KMS-11 (cell line): Measurements from ENCODE around the gene PHF12.
A peak's percentile ranks its signal among the peaks of the same experiment; 100 is the strongest.
"Not testable (repeated sequence)": the region's sequence is repeated elsewhere in the genome, so short reads cannot be mapped to it uniquely, and the experiment has no call there.

ENCODE experiments used
- H2AFZ ChIP-seq: fragments of 200-600 bp; sonication (generic); 2 replicates; pipeline ENCODE4 v1.6.1; 2016; ENCODE audit warnings: antibody characterized with exemption, mixed run types, low read depth
- H3K27ac ChIP-seq: fragments of 200-600 bp; sonication (generic); 2 replicates; pipeline ENCODE4 v1.6.1; 2016; ENCODE audit warnings: mild to moderate bottlenecking, mixed run types
- H3K27me3 ChIP-seq: fragments of 200-600 bp; sonication (generic); 2 replicates; pipeline ENCODE4 v1.6.1; 2017; ENCODE audit warnings: mild to moderate bottlenecking, low read depth, mixed run types, moderate library complexity; ENCODE audit not compliant: insufficient read depth
- H3K36me3 ChIP-seq: fragments of 200-600 bp; sonication (generic); 2 replicates; pipeline ENCODE4 v1.6.1; 2017; ENCODE audit warnings: mild to moderate bottlenecking, mixed run types; ENCODE audit not compliant: insufficient read depth
- H3K4me1 ChIP-seq: fragments of 200-600 bp; sonication (generic); 2 replicates; pipeline ENCODE4 v1.6.1; 2016; ENCODE audit warnings: mild to moderate bottlenecking, low read depth, mixed run types; ENCODE audit not compliant: poor library complexity, severe bottlenecking
- H3K4me2 ChIP-seq: fragments of 200-600 bp; sonication (generic); 2 replicates; pipeline ENCODE4 v1.7.0; 2016; ENCODE audit warnings: mild to moderate bottlenecking, mixed run types
- H3K4me3 ChIP-seq: fragments of 200-600 bp; sonication (generic); IDR thresholded peaks from 2 replicates; pipeline ENCODE4 v1.6.1; 2017; ENCODE audit warnings: low read depth, low read length, mixed read lengths; ENCODE audit not compliant: insufficient read depth
- H3K79me2 ChIP-seq: fragments of 200-600 bp; sonication (generic); 2 replicates; pipeline ENCODE4 v1.6.1; 2016; ENCODE audit warnings: low read depth, mixed run types; ENCODE audit not compliant: insufficient read depth
- H3K9ac ChIP-seq: fragments of 200-600 bp; sonication (generic); 2 replicates; pipeline ENCODE4 v1.6.1; 2016; ENCODE audit warnings: mild to moderate bottlenecking, mixed run types
- H4K20me1 ChIP-seq: fragments of 200-600 bp; sonication (generic); 2 replicates; pipeline ENCODE4 v1.6.1; 2016; ENCODE audit warnings: mild to moderate bottlenecking, mixed run types; ENCODE audit not compliant: insufficient read depth
- CTCF ChIP-seq: fragments of 200-600 bp; sonication (generic); conservative IDR thresholded peaks from 2 replicates; pipeline ENCODE4 v1.6.1; 2017; ENCODE audit warnings: low read depth, mild to moderate bottlenecking, antibody characterized with exemption, low read length, moderate library complexity, mixed read lengths

The PHF12 gene

DNA sequence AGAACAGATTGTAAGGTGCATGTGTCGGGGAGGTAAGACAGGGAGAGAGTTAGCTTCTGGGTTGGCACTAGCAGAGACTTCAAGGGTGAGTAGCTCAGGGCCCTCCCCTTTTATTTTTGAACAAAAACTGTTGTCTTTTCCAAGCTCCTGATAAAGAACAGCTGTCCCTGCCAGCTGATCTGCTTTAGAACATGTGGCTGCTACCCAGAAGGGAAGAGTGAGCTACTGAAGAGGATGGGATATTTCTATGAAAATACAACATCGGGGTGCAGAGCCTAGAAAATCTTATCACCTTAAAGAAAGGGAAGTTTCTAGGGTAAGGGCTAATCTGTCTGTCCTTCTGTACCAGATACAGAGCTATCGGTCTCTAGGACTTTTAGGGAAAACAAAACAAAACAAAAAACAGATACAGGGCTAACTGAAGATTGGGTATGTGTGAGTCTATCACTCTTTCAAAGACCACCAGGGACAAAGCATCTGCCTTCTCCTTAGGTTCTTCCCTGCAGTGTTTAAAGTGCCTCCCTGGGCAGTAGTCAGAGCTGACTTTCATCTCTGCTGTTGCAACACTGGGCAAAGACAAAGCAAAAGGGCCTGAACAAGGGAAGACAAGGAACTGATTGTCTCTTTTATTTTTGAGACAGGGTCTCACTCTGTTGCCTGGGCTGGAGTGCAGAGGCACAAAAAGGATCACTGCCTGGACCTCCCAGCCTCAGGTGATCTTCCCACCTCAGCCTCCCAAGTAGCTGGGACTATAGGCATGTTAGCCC is 43.4 kb downstream of the PHF12 start:
- H3K4me2 ChIP-seq, result no peak overlapping the region
- TF ChIP-seq CTCF, result no peak
- H3K4me3 ChIP-seq, result no peak overlapping the region
- no peak overlapping the region for H3K9ac ChIP-seq
- H4K20me1 ChIP-seq, result no peaks in the 10 kb centered on the region
- H3K36me3 ChIP-seq, result no peaks in the 10 kb centered on the region; the same call in 1 of the 2 replicates
- H2AFZ ChIP-seq, result no peak overlapping the region
- no peak overlapping the region for H3K27ac ChIP-seq
- peaks cover 4% of the 10 kb centered on the region for H3K4me1 ChIP-seq
- no peaks in the 10 kb centered on the region for H3K27me3 ChIP-seq
- no peaks in the 10 kb centered on the region for H3K79me2 ChIP-seq

DNA sequence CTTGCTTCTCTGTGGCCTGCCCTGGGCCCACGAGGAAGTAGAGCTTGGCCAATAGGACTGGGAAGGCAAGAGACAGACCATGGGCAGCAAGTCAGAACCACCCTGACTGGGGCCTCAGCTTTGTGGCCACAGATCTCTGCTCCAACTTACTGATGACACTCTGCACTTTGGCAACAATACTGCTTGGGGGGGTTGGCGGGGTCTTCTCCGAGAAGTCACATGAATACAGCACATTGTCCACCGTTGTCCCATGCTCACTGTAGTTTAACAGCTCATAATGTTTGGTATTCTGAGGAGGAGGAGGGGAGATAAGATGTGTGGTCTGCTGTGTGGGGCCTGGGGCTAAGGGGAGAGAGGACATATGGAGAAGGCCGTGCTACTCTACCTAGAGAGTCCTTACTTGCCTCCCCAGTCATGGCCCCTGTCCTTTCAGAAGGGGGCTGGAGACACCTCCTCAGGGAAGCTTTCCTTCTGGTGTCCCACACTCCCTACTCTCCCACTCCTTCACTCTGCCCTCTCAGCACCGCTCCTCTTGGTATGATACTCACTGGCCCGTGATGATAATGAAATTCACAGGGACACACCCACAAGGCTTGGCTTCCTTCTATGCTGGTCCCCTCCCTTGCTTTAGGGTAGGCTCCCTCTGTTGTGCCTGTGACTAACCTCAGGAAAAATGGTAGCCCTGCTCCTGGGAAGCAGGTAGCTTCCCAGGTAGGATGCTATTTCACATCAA is 44.4 kb downstream of the PHF12 start:
- Histone ChIP-seq H3K9ac (no peak overlapping the region), H3K27ac (no peak overlapping the region), H3K27me3 (no peaks in the 10 kb centered on the region), H3K4me3 (no peak overlapping the region), H3K36me3 (no peaks in the 10 kb centered on the region; the same call in 1 of the 2 replicates), H2AFZ (no peak overlapping the region), H4K20me1 (no peaks in the 10 kb centered on the region), H3K79me2 (0 out of 2 replicates have a peak, but pooled peaks cover 4% of the 10 kb centered on the region), H3K4me2 (no peak overlapping the region), H3K4me1 (peaks cover 6% of the 10 kb centered on the region)
- TF ChIP-seq CTCF, result no peak

DNA sequence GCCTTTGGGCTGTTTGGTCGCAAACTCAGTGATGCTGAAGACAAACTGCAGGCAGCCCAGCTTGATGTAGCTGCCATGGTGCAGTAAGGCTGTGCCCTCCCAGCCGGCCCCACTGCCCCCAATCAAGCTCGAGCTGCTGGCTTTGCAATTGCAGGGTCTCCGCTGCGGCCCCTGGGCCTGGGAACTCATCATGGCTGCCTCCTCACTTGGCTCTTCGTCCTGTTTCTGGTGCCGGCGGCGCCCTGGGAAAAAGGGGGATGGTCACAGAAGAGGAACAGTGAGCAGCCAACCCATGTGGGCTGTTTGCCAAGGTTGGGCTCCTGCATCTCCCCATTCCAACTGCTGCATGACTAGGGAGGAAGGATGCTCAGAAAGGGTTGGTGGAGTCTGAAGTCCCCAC is 45.0 kb downstream of the PHF12 start:
- Histone ChIP-seq H3K27me3 (no peaks in the 10 kb centered on the region), H3K4me1 (peaks cover 12% of the 10 kb centered on the region), H3K4me3 (no peak overlapping the region), H3K4me2 (no peak overlapping the region), H2AFZ (no peak overlapping the region), H3K79me2 (peaks cover 10% of the 10 kb centered on the region; the same call in 1 of the 2 replicates), H4K20me1 (no peaks in the 10 kb centered on the region), H3K27ac (no peak overlapping the region), H3K9ac (no peak overlapping the region), H3K36me3 (no peaks in the 10 kb centered on the region; the same call in 1 of the 2 replicates)
- no peak for TF ChIP-seq CTCF

DNA sequence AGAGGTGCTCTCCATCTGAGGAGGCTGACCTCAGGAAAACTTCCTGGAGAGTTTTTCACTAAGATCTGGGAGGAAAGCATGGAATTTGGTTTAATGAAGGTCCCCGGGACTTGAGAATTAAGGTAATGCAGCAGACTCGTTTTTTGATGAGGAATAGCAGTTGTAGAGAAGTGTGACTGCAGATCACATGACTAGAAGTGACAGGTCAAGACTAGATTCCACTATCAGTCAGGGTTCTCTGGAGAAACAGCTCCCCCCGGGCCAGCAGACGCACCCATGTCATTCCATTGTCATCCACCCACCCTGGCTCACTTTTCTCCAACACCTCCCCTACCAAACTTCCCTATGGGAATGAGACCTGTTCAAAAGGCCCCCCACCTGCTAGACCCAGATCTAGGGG is 46.5 kb downstream of the PHF12 start:
- no peaks in the 10 kb centered on the region; the same call in 1 of the 2 replicates for H3K36me3 ChIP-seq
- H3K4me1 ChIP-seq, result peaks cover 17% of the 10 kb centered on the region
- TF ChIP-seq CTCF, result no peak
- H3K9ac ChIP-seq, result no peak overlapping the region
- H3K4me3 ChIP-seq, result no peak overlapping the region
- H3K4me2 ChIP-seq, result no peak overlapping the region
- no peak overlapping the region for H2AFZ ChIP-seq
- no peak overlapping the region for H3K27ac ChIP-seq
- no peaks in the 10 kb centered on the region for H3K27me3 ChIP-seq
- H4K20me1 ChIP-seq, result no peaks in the 10 kb centered on the region
- H3K79me2 ChIP-seq, result peaks cover 12% of the 10 kb centered on the region; the same call in 1 of the 2 replicates

GRCh38 chr17:28903546-28903841 is 47.8 kb downstream of the PHF12 start:
- H3K27ac ChIP-seq, H3K36me3 ChIP-seq, H2AFZ ChIP-seq, H3K9ac ChIP-seq, H3K27me3 ChIP-seq, H4K20me1 ChIP-seq, H3K4me3 ChIP-seq: not testable (repeated sequence)
- peak overlapping the region; percentile 31; the same call in 1 of the 2 replicates for H3K4me2 ChIP-seq
- peaks cover 12% of the 10 kb centered on the region; the same call in 1 of the 2 replicates for H3K79me2 ChIP-seq
- H3K4me1 ChIP-seq, result peaks cover 21% of the 10 kb centered on the region
